HG02970 (cell line): Measurements from ENCODE around the gene RNF40.

Experiments used
- ATAC-seq: cut with Tn5 transposase; IDR thresholded peaks from one replicate; pipeline ENCODE4 v1.9.1; 2021; ENCODE audit warnings: mild to moderate bottlenecking, moderate library complexity, moderate number of reproducible peaks; ENCODE audit not compliant: unreplicated experiment, low FRiP score

RNF40 gene

GRCh38 chr16:30761427-30761927 is 645 bp upstream of the RNF40 start:
- peak; percentile 11 for ATAC-seq

- no peak for ATAC-seq
Observed at GRCh38 chr16:30762991-30763725, 1.0 kb downstream of the RNF40 start.

DNA sequence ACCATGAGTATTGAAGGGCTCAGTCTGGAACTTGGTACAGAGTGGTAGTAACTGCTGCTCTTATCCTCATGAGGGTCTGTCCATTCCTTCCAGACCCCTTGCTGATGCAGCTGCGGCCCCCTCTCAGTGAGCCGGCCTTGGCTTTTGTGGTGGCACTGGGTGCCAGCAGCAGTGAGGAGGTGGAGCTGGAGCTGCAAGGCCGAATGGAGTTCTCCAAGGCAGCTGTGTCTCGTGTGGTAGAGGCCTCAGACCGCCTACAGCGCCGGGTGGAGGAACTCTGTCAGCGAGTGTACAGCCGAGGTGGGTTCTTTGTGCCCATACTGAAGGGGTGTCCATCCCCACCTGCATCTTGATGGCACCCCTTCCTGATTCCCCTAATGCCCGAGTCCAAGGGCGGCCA is 2.0 kb downstream of the RNF40 start:
- ATAC-seq, result no peak

DNA sequence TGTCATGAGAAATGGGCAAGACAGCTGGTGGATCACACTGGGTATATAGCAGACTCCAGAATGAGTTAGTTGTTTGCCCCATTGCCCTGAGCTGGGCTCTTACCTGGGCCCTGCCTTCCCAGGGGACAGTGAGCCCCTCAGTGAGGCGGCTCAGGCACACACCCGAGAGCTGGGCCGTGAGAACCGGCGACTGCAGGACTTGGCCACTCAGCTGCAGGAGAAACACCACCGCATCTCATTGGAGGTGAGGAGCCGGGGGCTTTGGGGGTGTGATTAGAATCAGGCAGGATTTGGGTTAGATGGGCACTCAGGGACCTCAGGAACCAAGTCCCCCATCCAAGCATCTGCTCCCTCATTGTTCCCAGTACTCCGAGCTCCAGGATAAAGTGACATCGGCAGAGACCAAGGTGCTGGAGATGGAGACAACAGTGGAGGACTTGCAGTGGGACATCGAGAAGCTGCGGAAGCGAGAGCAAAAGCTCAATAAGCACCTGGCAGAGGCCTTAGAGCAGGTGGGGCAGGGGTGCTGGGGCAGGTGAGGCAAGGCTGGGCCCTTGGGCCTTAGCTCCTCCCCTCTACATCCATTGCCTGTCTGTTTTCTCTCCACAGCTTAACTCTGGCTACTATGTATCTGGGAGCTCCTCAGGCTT is 2.8 kb downstream of the RNF40 start:
- no peak for ATAC-seq

DNA sequence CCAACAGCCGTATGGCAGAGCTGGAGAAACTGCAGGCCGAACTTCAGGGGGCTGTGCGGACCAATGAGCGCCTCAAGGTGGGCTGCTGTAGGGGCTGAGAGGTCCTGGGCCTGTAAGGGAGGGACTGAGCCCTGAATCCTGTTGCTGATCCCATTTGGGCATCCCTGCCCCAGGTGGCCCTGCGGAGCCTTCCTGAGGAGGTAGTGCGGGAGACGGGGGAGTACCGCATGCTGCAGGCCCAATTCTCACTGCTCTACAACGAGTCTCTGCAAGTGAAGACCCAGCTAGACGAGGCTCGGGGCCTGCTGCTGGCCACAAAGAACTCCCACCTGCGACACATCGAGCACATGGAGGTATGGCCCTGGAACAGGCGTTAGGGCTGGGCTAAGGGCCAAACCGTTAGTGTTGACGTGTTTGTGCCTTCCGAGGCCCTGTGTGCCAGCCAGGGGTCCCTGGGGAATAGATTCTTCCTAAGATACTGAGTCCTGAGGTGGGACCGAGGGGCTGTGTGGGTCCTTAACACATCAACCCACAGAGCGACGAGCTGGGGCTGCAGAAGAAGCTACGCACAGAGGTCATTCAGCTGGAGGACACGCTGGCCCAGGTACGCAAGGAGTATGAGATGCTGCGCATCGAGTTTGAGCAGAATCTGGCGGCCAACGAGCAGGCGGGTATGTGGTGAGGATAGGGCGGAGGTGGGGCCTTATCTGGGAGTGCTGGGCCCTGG is 4.2 kb downstream of the RNF40 start:
- ATAC-seq, result no peak

- no peak for ATAC-seq
Observed at GRCh38 chr16:30766933-30767284, 4.8 kb downstream of the RNF40 start.

GRCh38 chr16:30767767-30768465 is 5.8 kb downstream of the RNF40 start:
- no peak for ATAC-seq

DNA sequence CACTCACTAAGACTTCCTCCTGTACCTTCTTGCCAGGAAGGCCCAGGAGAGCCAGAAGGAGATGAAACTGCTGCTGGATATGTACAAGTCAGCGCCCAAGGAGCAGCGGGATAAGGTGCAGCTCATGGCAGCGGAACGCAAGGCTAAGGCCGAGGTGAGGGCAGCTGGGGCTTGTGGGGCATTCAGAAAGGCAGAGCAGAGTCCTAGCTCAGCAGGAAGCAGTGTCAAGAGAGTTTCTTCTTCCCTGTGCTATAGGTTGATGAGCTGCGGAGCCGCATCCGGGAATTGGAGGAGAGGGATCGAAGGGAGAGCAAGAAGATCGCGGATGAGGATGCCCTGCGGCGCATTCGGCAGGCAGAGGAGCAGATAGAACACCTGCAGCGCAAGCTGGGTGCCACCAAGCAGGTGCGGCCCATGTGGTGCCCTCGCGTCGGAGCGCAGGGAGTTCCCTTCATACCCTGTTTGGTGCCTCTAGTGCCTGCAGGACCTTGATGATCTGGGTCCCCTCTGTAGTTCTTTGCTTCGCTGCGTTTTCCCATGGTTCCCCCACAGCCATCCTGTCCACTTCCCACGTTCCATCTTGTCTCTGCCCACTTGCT is 6.6 kb downstream of the RNF40 start:
- no peak for ATAC-seq

- no peak for ATAC-seq
Observed at GRCh38 chr16:30769379-30770089, 7.4 kb downstream of the RNF40 start.

DNA sequence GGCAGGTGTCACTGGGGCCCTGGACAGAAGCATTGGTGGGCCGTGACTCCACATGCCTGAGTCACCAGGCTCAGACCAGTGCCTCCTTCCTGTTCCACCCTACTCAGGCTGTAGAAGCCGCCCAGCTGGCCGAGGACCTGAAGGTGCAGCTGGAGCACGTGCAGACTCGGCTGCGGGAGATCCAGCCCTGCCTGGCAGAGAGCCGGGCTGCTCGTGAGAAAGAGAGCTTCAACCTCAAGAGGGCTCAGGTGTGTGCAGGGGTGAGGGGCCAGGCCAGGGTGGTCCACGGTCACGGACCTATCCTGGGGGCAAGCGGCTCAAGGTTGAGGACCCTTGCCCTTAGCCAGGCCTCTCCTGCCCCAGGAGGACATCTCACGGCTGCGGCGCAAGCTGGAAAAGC is 9.6 kb downstream of the RNF40 start:
- ATAC-seq, result no peak

- ATAC-seq, result no peak
Observed at GRCh38 chr16:30773826-30774225, 11.7 kb downstream of the RNF40 start.

GRCh38 chr16:30774367-30775130 is 12.4 kb downstream of the RNF40 start:
- no peak for ATAC-seq

- no peak for ATAC-seq
Observed at GRCh38 chr16:30775131-30775391, 12.9 kb downstream of the RNF40 start.

DNA sequence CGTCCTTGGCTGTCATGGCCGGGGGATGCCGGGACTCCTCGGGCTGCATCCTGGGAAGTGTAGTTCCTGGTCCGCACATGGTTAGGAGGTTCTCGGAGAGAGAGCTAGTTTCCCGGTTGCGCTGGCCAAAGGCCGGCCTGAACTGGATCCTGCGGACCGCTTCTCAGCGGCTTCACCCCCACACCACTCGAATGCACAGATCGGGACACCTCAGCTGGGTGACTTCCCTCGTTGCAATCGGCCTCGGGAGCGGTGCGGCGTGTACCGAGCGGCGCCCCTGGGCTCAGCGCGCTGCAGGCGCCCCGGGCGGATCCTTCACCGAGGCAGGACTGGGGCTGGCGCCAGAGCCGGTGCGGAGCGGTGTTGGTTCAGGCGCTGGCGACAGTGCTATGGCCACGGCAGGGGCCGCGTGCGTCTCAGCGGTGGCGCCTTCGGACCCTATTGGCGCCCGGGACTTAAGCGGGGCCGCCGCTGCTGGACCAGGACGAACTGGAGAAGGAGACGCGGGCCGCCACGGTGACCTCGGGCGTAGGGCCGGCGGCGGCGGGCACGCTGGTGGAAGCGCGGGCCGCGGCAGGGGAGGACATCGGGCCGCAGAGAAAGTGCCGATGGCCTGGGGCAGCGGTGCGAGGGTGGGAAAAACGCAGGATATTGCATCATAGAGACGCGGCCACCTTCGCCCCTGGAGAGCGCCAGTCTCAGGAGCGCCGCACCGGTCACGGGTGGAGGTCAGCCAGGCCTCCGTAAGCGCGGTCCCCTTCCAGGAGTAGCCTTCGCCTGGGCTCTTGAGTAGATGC is 13.5 kb downstream of the RNF40 start:
- no peak for ATAC-seq

- ATAC-seq, result no peak
Observed at GRCh38 chr16:30777591-30778297, 15.6 kb downstream of the RNF40 start.

DNA sequence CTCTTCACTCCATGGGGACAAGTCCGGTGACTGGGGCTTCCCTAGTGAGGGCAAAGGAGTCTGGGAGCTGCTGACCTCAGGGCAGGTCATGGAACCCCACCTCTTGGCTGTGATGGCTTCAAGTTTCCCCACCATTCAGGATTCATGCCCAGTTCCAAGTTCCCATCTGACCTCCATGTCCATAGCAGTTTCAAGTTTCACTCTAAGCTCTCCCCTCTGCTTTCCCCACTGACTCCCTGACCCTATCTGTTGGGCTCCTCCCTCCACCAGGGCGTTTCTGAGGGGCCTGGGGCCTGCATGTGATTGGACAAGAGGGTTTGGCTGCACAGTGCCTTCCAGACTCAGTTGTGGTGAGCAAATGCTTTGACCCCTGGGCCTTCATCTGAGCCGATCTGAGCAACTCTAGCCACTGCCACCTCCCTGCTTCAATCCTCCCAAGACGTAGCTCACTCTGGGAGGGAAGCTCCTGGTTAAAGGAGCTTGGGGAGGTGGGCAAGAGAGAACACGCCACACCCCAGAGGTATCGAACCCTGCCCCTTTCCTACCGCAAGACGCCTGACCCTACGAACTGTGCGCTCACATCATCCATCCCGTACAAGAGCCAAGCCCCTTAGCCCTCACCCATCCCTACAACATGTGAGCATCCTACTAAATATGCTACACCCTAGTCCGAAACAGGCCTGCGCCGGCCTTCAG is 16.6 kb downstream of the RNF40 start:
- ATAC-seq, result no peak

DNA sequence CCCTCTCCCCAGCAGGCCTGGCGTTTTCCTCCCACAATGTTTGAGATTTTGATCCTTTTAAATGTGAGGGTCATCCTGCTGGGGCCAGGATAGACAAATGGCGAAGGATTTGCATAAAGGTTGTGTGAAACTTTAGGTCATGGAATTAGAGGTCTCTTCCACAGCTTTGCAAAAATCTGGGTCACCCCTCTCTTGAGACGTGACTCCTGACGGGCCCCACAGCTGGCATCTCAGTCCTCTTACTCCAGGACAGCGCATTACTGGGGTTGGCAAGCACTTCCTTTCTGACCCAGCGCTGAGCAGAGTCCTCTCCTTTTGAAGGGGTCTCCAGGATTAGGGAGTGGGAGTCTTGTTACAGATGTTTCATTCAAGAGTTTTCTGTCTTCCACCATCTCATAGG is 17.5 kb downstream of the RNF40 start:
- ATAC-seq, result no peak
